ENCODE data around the gene GRAPL. TPM values are rescaled to one million over a fixed set of nuclear protein-coding genes. Genes with fewer than 3 reads are reported as not detected.
"Not testable (repeated sequence)": the region's sequence is repeated elsewhere in the genome, so short reads cannot be mapped to it uniquely, and the experiment has no call there.

GRAPL gene
- 10 to 100 TPM in 1 of 6 donors, 1 to 10 TPM in 5; 2.3 to 17.2 (median 5.0) TPM for total RNA-seq

- not testable (repeated sequence) for DNase-seq, H3K4me3 ChIP-seq, H3K36me3 ChIP-seq, H3K27ac ChIP-seq, H3K9me3 ChIP-seq, H3K4me1 ChIP-seq, H3K27me3 ChIP-seq
- peak; percentile 32 to 44 for ATAC-seq (ENCODE audit: low FRiP score in 2 of 2)
- no CpG with 5 or more reads among the region's 14 CpGs for WGBS, 2 donors
Observed at GRCh38 chr17:19127148-19127980, at the start of gene GRAPL. Gene GRAPL, plus strand, starts transcription at chr17:19127589. Its CDS starts 31 bp downstream, at chr17:19127620.

- peak; percentile 89 to 92 for ATAC-seq (ENCODE audit: low FRiP score in 2 of 2)
- H3K36me3 ChIP-seq, H3K27me3 ChIP-seq, H3K9me3 ChIP-seq, H3K4me1 ChIP-seq: not testable (repeated sequence)
- no CpG with 5 or more reads among the region's 77 CpGs for WGBS, 2 donors
- DNase-seq = peak in 1 of 2 donors; percentile 70
- Histone ChIP-seq H3K4me3 (peak overlapping the region in 2 of 4 donors; percentile 32 to 44), H3K27ac (peak overlapping the region in 2 of 4 donors; percentile 58 to 74)
Observed at GRCh38 chr17:19088804-19089685, 38.3 kb upstream of the GRAPL start.

DNA sequence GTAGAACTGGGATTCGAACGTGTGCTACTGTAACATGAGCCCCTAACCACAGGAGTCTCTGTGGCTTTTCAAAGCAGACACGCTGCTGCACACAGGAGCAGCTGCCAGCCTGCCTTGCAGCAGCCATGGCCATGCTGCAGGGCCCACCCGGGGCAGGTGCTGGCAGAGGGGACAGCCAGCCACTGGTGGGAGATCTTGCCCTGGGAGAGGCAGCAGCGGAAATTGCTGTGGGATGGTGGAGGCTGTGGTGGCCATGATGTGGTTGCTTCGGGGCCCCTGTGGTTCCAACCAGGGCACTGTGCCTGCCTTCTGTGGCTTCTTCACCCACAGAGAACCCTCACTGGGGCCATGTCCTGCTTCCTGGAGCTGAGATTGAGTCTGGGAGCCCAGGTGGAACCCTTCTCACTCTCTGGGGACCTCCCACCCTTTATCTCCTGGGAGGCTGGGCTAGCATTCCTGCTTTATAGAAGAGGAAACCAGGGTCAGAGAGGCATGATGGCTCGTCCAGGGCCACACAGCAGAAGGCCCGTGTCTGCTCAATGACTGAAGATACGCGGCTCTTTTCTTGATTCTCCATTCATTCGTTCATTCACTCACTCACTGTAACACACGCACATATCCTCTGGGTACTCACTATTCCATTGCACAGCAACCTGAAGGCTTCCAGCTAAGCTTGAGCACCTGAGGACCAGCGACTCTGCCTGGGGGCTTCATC, 37.2 kb upstream of the GRAPL start:
- not testable (repeated sequence) for H3K4me1 ChIP-seq; H3K27ac ChIP-seq; DNase-seq; H3K36me3 ChIP-seq; H3K9me3 ChIP-seq; ATAC-seq (ENCODE audit: low FRiP score in 2 of 2); H3K27me3 ChIP-seq; H3K4me3 ChIP-seq
- no CpG with 5 or more reads among the region's 13 CpGs for WGBS, 2 donors

DNA sequence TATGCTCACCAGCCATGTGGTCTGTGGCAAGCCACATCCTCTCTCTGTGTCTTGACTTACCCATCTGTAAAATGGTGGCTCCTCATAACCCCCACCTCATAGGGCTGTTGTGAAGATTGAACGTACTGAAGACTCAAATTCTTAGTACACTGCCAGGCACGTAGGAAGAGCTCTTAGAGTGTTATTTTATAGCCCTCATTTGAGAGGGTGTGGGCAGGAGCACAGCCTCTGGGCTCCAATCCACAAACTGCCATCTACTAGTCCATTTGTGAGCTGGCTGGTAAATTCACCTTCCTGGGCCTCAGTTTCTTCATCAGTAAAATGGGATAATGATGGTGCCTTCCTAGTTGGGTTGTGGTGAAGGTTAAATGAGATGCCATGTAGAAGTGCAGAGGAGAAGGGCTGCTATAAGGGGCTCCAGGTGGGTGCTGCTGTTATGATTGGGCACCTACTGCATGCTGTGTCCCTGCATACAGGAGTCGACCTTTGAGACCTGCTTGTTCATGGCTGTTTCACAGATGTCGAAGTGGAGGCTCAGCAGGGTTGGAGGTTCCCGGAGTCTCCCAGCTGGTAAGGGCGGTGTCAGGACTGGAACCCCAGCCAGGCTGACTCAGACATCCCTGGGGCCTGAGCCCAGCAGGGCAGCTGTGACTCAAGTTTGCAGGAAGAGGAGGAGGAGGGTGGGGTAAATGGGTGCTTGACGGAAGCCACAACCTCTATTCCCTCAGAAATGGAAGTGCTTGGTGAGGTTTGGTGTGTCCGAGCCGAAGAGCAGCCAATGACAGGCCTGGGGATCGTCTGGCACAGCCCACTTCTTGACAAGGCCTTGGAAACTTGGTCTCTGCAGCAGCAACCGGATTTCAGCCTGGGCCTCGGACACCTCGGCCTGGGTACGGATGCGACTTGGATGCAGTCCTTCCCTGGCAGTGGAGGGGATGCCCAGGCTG, 34.4 kb upstream of the GRAPL start:
- H3K36me3 ChIP-seq, H3K27ac ChIP-seq, H3K9me3 ChIP-seq, H3K4me1 ChIP-seq, H3K27me3 ChIP-seq, DNase-seq, H3K4me3 ChIP-seq: not testable (repeated sequence)
- peak; percentile 13 to 55 for ATAC-seq (ENCODE audit: low FRiP score in 2 of 2)
- 53 to 78% methylated on average over 4 to 10 of the region's 15 CpGs for WGBS, 2 donors

- H3K4me3 ChIP-seq, H3K27me3 ChIP-seq, H3K4me1 ChIP-seq, H3K36me3 ChIP-seq, H3K9me3 ChIP-seq: not testable (repeated sequence)
- peak in 1 of 2 donors; percentile 18 for DNase-seq
- H3K27ac ChIP-seq = peak overlapping the region in 2 of 4 donors; percentile 18 to 25
- WGBS, 2 donors = 90% methylated on average over 5 of the region's 15 CpGs; no CpG with 5 or more reads in 1 of the 2 donors
- ATAC-seq (ENCODE audit: low FRiP score in 2 of 2) = peak in 1 of 2 donors; percentile 3
Observed at GRCh38 chr17:19093684-19094438, 33.5 kb upstream of the GRAPL start.

- not testable (repeated sequence) for H3K27me3 ChIP-seq; ATAC-seq (ENCODE audit: low FRiP score in 2 of 2); H3K27ac ChIP-seq; H3K9me3 ChIP-seq; DNase-seq; H3K4me1 ChIP-seq; H3K4me3 ChIP-seq; H3K36me3 ChIP-seq
- WGBS, 2 donors = 52% methylated on average over 4 of the region's 6 CpGs; no CpG with 5 or more reads in 1 of the 2 donors
Observed at GRCh38 chr17:19108517-19108916, 18.9 kb upstream of the GRAPL start.

GRCh38 chr17:19110189-19111097, 16.9 kb upstream of the GRAPL start:
- not testable (repeated sequence) for H3K36me3 ChIP-seq, H3K27me3 ChIP-seq, H3K9me3 ChIP-seq, DNase-seq, H3K4me1 ChIP-seq
- H3K4me3 ChIP-seq = peak overlapping the region in 3 of 4 donors; percentile 30 to 59 (median 50)
- WGBS, 2 donors = no CpG with 5 or more reads among the region's 45 CpGs
- peak overlapping the region in 3 of 4 donors; percentile 82 to 88 (median 86) for H3K27ac ChIP-seq
- ATAC-seq (ENCODE audit: low FRiP score in 2 of 2) = peak; percentile 86 to 92
